GM23338 (cell line): ENCODE results near the gene CEBPG. TPM values are rescaled to one million over a fixed set of nuclear protein-coding genes. Genes with fewer than 3 reads are reported as not detected.

Experiments
- ATAC-seq: fragments of 200-7000 bp; cut with Tn5 transposase; 3 replicates; pipeline ENCODE4 v1.9.1; 2020
- DNase-seq: peaks from one replicate; pipeline ENCODE4 v3.0.0-alpha.2; 2015; ENCODE audit warnings: low spot score
- H2AFZ ChIP-seq: fragments of 200-600 bp; sonication (generic); 2 replicates; pipeline ENCODE4 v1.8.0; 2016; ENCODE audit warnings: antibody characterized with exemption, mild to moderate bottlenecking, moderate library complexity
- H3F3A ChIP-seq: fragments of 200-600 bp; sonication (generic); replicated peaks from 2 replicates; pipeline ENCODE4 v1.8.0; 2017; ENCODE audit warnings: antibody characterized with exemption, mixed run types, low read depth
- H3K27ac ChIP-seq: fragments of 200-600 bp; sonication (generic); 2 replicates; pipeline ENCODE4 v1.6.1; 2016; ENCODE audit warnings: low read depth
- H3K27me3 ChIP-seq: fragments of 200-600 bp; sonication (generic); 2 replicates; pipeline ENCODE4 v1.8.0; 2016; ENCODE audit warnings: mild to moderate bottlenecking, mixed run types, moderate library complexity; ENCODE audit not compliant: insufficient read depth
- H3K36me3 ChIP-seq: fragments of 200-600 bp; sonication (generic); 2 replicates; pipeline ENCODE4 v1.8.0; 2016; ENCODE audit warnings: mild to moderate bottlenecking; ENCODE audit not compliant: insufficient read depth
- H3K4me1 ChIP-seq: fragments of 200-600 bp; sonication (generic); 2 replicates; pipeline ENCODE4 v1.8.0; 2016; ENCODE audit warnings: mild to moderate bottlenecking, moderate library complexity; ENCODE audit not compliant: insufficient read depth
- H3K4me2 ChIP-seq: fragments of 200-600 bp; sonication (generic); 2 replicates; pipeline ENCODE4 v1.7.1; 2017; ENCODE audit warnings: mixed run types
- H3K4me3 ChIP-seq: fragments of 200-600 bp; sonication (generic); 2 replicates; pipeline ENCODE4 v1.6.1; 2016; ENCODE audit warnings: mixed run types
- H3K79me2 ChIP-seq: fragments of 200-600 bp; sonication (generic); replicated peaks from 2 replicates; pipeline ENCODE4 v1.8.0; 2017; ENCODE audit warnings: mild to moderate bottlenecking; ENCODE audit not compliant: insufficient read depth
- H3K9me2 ChIP-seq: fragments of 200-600 bp; sonication (generic); 2 replicates; pipeline ENCODE4 v1.8.0; 2017; ENCODE audit not compliant: insufficient read depth
- H4K20me1 ChIP-seq: fragments of 200-600 bp; sonication (generic); replicated peaks from 2 replicates; pipeline ENCODE4 v1.8.0; 2017; ENCODE audit warnings: mild to moderate bottlenecking; ENCODE audit not compliant: insufficient read depth
- H3K27ac Mint-ChIP-seq: 2 replicates; pipeline ENCODE4 v1.8.0; 2020; ENCODE audit warnings: inconsistent platforms, mild to moderate bottlenecking, moderate library complexity, mixed read lengths
- H3K27me3 Mint-ChIP-seq: 3 replicates; pipeline ENCODE4 v1.8.0; 2022; ENCODE audit warnings: low read depth, mild to moderate bottlenecking, moderate library complexity, mixed read lengths, inconsistent platforms; ENCODE audit not compliant: insufficient read depth, poor library complexity
- H3K36me3 Mint-ChIP-seq: 3 replicates; pipeline ENCODE4 v1.8.0; 2021; ENCODE audit warnings: low read depth, mild to moderate bottlenecking, inconsistent platforms, moderate library complexity, mixed read lengths
- H3K4me1 Mint-ChIP-seq: 3 replicates; pipeline ENCODE4 v1.8.0; 2020; ENCODE audit warnings: mild to moderate bottlenecking, inconsistent platforms, mixed read lengths
- H3K4me3 Mint-ChIP-seq: 3 replicates; pipeline ENCODE4 v1.8.0; 2021; ENCODE audit warnings: moderate library complexity, mild to moderate bottlenecking, inconsistent platforms, mixed read lengths
- H3K9me3 Mint-ChIP-seq: 3 replicates; pipeline ENCODE4 v1.8.0; 2020; ENCODE audit warnings: moderate library complexity, mild to moderate bottlenecking, inconsistent platforms, mixed read lengths
- ETS1 ChIP-seq: IDR thresholded peaks from 2 replicates; pipeline ENCODE4 v1.6.1; 2016; ENCODE audit warnings: antibody characterized with exemption
- EZH2 ChIP-seq: fragments of 200-600 bp; sonication (generic); IDR thresholded peaks from one replicate; pipeline ENCODE4 v1.8.0; 2017; ENCODE audit warnings: antibody characterized with exemption, mild to moderate bottlenecking, low read depth; ENCODE audit not compliant: unreplicated experiment
- EZH2phosphoT487 ChIP-seq: fragments of 200-600 bp; sonication (generic); IDR thresholded peaks from one replicate; pipeline ENCODE4 v1.8.1; 2018; ENCODE audit warnings: antibody characterized with exemption; ENCODE audit not compliant: unreplicated experiment
- JUNB ChIP-seq: IDR thresholded peaks from one replicate; pipeline ENCODE4 v1.6.1; 2016; ENCODE audit warnings: antibody characterized with exemption; ENCODE audit not compliant: unreplicated experiment
- NANOG ChIP-seq: IDR thresholded peaks from 2 replicates; pipeline ENCODE4 v1.6.1; 2016; ENCODE audit warnings: antibody characterized with exemption, borderline replicate concordance
- POLR2AphosphoS5 ChIP-seq: IDR thresholded peaks from 2 replicates; pipeline ENCODE4 v1.6.1; 2016; ENCODE audit warnings: antibody characterized with exemption, low read depth
- STAT1 ChIP-seq: IDR thresholded peaks from one replicate; pipeline ENCODE4 v1.6.1; 2016; ENCODE audit warnings: antibody characterized with exemption; ENCODE audit not compliant: unreplicated experiment
- ZNF114 ChIP-seq: fragments of 250-450 bp; sonication (Bioruptor Pico); IDR thresholded peaks from 2 replicates; pipeline ENCODE4 v1.5.0; 2020; ENCODE audit warnings: mild to moderate bottlenecking, moderate library complexity
- polyA plus RNA-seq: library from polyadenylated mRNA; unstranded; fragments of >200 nt; fragmentation: Nextera tagmentation; extraction: Ambion mirVana; gene quantifications from 2 replicates; pipeline ENCODE4 v1.2.1, GENCODE V29; 2016
- total RNA-seq: library from RNA; depleted of rRNA; stranded (reverse); fragments of >200 nt; shearing (Covaris generic); gene quantifications from 2 replicates; pipeline ENCODE4 v1.2.3, GENCODE V29; 2014
- TF ChIP-seq, protein P1 (sequence below): fragments of 250-450 bp; sonication (Bioruptor Pico); IDR thresholded peaks from 2 replicates; pipeline ENCODE4 v1.5.0; 2020; ENCODE audit warnings: mild to moderate bottlenecking, moderate library complexity

The CEBPG gene
- total and polyA plus RNA-seq, 2 experiments from 2014 or later, result 25.9 to 50.2 TPM

DNA sequence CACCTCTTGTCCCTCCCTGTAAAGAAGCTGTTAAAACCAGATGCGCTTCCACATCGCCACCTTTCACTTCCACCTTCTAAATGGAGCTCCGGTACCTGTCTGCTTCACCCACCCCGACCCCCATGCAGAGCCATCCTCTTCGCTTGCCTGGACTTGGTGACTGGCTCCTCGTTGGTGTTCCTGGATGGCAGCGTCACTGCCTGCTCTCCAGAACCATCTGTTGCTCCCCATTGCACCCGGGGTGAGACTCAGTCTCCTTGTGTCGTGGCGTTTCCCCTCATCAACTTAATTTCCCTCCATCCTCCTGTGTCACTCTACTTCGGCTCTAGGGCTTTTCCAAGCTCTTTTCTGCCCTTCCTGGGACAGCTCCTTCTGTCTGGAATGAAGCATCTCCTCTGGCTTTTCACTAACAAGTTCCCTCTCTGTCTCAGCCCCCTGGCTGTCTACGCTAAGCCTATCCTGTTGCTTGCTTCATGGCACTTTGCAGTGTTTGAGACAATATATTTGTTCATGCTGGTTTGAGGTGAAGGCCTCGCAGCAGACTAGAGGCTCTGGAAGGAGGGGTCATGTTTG is 10.3 kb downstream of the CEBPG start (continued):
- TF ChIP-seq, protein P1, sequence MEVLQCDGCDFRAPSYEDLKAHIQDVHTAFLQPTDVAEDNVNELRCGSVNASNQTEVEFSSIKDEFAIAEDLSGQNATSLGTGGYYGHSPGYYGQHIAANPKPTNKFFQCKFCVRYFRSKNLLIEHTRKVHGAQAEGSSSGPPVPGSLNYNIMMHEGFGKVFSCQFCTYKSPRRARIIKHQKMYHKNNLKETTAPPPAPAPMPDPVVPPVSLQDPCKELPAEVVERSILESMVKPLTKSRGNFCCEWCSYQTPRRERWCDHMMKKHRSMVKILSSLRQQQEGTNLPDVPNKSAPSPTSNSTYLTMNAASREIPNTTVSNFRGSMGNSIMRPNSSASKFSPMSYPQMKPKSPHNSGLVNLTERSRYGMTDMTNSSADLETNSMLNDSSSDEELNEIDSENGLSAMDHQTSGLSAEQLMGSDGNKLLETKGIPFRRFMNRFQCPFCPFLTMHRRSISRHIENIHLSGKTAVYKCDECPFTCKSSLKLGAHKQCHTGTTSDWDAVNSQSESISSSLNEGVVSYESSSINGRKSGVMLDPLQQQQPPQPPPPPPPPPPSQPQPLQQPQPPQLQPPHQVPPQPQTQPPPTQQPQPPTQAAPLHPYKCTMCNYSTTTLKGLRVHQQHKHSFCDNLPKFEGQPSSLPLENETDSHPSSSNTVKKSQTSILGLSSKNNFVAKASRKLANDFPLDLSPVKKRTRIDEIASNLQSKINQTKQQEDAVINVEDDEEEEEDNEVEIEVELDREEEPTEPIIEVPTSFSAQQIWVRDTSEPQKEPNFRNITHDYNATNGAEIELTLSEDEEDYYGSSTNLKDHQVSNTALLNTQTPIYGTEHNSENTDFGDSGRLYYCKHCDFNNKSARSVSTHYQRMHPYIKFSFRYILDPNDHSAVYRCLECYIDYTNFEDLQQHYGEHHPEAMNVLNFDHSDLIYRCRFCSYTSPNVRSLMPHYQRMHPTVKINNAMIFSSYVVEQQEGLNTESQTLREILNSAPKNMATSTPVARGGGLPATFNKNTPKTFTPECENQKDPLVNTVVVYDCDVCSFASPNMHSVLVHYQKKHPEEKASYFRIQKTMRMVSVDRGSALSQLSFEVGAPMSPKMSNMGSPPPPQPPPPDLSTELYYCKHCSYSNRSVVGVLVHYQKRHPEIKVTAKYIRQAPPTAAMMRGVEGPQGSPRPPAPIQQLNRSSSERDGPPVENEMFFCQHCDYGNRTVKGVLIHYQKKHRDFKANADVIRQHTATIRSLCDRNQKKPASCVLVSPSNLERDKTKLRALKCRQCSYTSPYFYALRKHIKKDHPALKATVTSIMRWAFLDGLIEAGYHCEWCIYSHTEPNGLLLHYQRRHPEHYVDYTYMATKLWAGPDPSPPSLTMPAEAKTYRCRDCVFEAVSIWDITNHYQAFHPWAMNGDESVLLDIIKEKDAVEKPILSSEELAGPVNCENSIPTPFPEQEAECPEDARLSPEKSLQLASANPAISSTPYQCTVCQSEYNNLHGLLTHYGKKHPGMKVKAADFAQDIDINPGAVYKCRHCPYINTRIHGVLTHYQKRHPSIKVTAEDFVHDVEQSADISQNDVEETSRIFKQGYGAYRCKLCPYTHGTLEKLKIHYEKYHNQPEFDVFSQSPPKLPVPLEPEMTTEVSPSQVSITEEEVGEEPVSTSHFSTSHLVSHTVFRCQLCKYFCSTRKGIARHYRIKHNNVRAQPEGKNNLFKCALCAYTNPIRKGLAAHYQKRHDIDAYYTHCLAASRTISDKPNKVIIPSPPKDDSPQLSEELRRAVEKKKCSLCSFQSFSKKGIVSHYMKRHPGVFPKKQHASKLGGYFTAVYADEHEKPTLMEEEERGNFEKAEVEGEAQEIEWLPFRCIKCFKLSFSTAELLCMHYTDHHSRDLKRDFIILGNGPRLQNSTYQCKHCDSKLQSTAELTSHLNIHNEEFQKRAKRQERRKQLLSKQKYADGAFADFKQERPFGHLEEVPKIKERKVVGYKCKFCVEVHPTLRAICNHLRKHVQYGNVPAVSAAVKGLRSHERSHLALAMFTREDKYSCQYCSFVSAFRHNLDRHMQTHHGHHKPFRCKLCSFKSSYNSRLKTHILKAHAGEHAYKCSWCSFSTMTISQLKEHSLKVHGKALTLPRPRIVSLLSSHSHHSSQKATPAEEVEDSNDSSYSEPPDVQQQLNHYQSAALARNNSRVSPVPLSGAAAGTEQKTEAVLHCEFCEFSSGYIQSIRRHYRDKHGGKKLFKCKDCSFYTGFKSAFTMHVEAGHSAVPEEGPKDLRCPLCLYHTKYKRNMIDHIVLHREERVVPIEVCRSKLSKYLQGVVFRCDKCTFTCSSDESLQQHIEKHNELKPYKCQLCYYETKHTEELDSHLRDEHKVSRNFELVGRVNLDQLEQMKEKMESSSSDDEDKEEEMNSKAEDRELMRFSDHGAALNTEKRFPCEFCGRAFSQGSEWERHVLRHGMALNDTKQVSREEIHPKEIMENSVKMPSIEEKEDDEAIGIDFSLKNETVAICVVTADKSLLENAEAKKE, result no peak

DNA sequence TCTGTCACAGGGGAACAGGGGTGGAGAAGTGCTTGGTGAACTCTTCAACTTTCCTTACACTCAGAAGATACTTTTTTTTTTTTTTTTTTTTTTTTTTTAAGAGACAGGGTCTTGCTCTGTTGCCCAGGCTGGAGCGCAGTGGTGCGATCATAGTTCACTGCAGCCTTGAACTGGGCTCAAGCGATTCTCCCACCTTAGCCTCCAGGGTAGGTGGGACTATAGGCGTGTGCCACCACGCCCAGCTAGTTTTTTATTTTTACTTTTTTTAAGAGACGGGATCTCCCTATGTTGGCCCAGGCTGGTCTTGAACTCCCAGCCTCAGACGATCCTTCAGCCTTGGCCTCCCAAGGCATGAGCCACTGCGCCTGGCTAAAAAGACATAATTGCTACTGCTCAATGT is 11.5 kb downstream of the CEBPG start:
- no peaks in the 10 kb centered on the region; the same call in 1 of the 2 replicates for H3K36me3 ChIP-seq
- peaks cover 67% of the 10 kb centered on the region for H3K79me2 ChIP-seq
- H3K4me1 ChIP-seq, result peaks cover 9% of the 10 kb centered on the region; the same call in 1 of the 2 replicates
- Mint-ChIP-seq H3K4me1 (peaks cover 22% of the 10 kb centered on the region), H3K9me3 (no peaks in the 10 kb centered on the region), H3K36me3 (peaks cover 9% of the 10 kb centered on the region; the same call in 2 of the 3 replicates), H3K27ac (no peak overlapping the region), H3K27me3 (peaks cover 4% of the 10 kb centered on the region), H3K4me3 (no peak overlapping the region)
- no peak overlapping the region for H3K4me2 ChIP-seq
- peaks cover 58% of the 10 kb centered on the region for H4K20me1 ChIP-seq
- ATAC-seq, result no peak
- H3F3A ChIP-seq, result 0 out of 2 replicates have a peak, but pooled peaks cover 5% of the 10 kb centered on the region
- DNase-seq, result no peak
- no peak overlapping the region for H2AFZ ChIP-seq
- H3K27me3 ChIP-seq, result no peaks in the 10 kb centered on the region
- H3K27ac ChIP-seq, result no peak overlapping the region
- H3K4me3 ChIP-seq, result no peak overlapping the region
- no peaks in the 10 kb centered on the region for H3K9me2 ChIP-seq
- TF ChIP-seq NANOG, result no peak
- no peak for TF ChIP-seq EZH2
- no peak for TF ChIP-seq ZNF114 (CRISPR knock-in tag)
- TF ChIP-seq POLR2AphosphoS5, result no peak
- TF ChIP-seq JUNB, result no peak
- no peak for TF ChIP-seq ETS1
- TF ChIP-seq, protein P1, result no peak
- no peak for TF ChIP-seq STAT1
- TF ChIP-seq EZH2phosphoT487, result no peak
